Measurements from ENCODE around the gene C1QTNF3.
"Not testable (repeated sequence)": the region's sequence is repeated elsewhere in the genome, so short reads cannot be mapped to it uniquely, and the experiment has no call there.

The C1QTNF3 gene

DNA sequence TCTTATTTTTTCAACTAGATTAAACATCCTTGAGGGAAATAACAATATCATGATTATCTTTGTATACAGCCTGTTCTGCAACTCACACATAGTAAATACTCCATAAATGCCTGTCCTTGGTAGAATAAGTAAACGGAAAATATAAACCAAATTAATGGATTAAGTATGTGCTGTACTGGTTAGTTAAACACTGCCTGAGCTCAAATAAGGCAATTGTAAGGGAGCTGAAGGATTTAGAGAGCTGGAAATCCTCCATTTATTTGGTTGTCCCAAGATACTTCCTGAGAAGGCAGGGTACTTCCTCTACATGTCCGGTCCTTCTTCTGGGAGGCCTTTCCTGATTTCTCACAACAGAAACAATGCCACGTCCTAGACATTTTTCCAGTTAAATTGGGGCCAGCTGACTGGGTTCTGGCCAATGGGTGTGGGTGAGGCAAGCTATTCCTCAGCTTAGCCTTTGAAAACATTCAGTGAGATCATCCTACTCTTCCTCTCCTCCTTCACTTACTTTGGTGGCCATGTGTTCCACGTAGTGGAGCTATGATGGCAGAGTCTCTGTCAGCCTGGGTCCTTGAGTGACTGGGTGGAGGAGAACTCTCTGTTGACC is 8.5 kb upstream of the C1QTNF3 start:
- no peak for DNase-seq (ENCODE audit: low read depth, low spot score)

- no peak for DNase-seq (ENCODE audit: low read depth, low spot score)
Observed at GRCh38 chr5:34047774-34048572, 5.0 kb upstream of the C1QTNF3 start.

- no peak for DNase-seq (ENCODE audit: low read depth, low spot score)
Observed at GRCh38 chr5:34047143-34047542, 4.1 kb upstream of the C1QTNF3 start.

- DNase-seq (ENCODE audit: low read depth, low spot score), result peak; percentile 39
Observed at GRCh38 chr5:34045996-34046395, 3.0 kb upstream of the C1QTNF3 start.

DNA sequence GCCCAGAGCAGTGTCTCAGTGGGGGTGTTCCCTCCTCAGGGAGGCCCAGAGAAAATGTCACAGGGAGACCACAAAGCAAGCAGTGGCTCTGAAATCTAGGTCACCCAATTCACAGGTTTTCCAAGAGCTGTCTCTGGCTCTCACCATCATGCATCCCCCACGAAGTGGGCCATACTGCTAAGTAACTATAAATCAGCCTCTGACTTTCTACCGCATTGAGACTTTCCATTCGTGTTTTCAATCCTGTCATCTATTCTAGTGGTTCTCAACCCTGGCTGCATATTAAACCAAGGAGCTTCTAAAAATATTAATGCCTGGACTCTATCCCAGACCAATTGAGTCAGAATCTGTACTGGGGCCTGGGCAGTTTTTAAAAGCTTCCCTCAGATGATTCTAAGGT is 2.0 kb upstream of the C1QTNF3 start:
- DNase-seq (ENCODE audit: low read depth, low spot score), result no peak

DNA sequence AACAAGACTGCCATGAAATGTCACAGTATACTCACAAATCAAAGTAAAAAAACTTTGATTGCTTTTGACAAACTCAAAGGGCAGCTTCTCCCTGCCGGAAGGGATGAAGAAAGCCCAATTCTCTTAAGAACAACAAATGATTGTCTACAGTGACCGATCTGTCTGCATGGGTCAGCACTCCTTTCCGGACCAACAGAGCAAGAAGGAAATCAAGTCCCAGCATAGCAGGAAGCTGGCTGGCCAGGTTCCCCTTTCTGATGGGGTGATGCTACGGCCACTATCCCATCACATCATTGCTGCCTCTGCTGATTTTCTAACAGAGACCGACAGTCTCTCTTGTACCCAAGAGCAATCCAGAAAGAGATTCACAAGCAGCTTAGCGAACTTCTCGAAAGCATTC is 692 bp downstream of the C1QTNF3 start:
- no peak for DNase-seq (ENCODE audit: low read depth, low spot score)

DNA sequence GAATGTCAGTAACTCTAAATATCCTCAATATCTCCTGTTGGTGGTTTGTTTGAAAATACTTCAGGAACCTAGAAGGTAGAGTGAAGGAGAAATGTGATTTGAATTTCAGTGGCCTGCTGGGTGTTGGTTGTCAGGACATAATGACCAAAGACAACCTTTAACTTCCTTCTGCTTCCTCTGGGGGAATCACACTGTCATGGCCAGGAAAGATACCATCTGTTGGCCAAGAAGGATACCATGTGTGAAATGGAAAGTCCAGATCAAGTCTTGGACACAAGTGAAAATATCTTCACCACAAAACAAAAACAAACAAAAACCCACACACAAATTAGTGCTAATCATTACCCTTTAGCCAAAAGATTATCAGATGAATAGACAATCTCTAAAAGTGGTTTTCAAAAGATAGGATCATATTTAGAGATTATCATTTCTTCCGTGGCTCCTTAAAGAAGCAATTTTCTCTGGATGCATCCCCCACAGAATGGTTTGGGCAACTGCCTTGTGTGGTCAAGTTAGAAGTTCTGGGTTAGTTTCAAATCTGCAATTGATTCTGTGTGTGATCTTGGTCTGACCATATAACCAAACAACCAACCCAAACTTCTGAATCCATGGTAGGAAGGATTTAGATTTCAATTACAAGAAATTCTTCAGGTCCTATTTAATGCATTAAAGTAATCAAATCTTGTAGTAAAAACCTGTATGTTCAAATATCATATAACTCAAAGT is 1.6 kb downstream of the C1QTNF3 start:
- DNase-seq (ENCODE audit: low read depth, low spot score), result no peak

GRCh38 chr5:34040472-34040871 is 2.5 kb downstream of the C1QTNF3 start:
- DNase-seq (ENCODE audit: low read depth, low spot score), result no peak

- no peak for DNase-seq (ENCODE audit: low read depth, low spot score)
Observed at GRCh38 chr5:34039398-34040157, 3.4 kb downstream of the C1QTNF3 start.

GRCh38 chr5:34038838-34039237 is 4.2 kb downstream of the C1QTNF3 start:
- DNase-seq (ENCODE audit: low read depth, low spot score), result no peak

- no peak for DNase-seq (ENCODE audit: low read depth, low spot score)
Observed at GRCh38 chr5:34038390-34038789, 4.6 kb downstream of the C1QTNF3 start.

DNA sequence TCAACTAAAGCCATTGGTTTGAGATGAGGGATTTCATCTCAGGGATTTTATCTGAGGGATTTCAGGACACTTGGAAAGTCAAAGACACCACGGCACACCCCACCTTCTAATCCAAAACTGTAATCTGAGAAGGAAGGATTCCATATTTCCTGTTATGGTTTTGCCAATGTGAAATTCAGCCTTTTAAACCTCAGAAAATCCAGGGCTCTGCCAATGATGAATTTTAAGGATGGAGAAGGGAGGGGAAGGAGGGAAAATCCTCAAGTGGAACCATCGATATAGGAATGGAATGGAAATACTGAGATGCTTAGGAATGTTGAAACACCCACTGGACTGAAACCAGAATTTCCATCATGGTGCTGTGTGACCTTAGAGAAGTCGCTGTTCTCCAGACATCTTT is 5.3 kb downstream of the C1QTNF3 start:
- DNase-seq (ENCODE audit: low read depth, low spot score), result no peak

DNA sequence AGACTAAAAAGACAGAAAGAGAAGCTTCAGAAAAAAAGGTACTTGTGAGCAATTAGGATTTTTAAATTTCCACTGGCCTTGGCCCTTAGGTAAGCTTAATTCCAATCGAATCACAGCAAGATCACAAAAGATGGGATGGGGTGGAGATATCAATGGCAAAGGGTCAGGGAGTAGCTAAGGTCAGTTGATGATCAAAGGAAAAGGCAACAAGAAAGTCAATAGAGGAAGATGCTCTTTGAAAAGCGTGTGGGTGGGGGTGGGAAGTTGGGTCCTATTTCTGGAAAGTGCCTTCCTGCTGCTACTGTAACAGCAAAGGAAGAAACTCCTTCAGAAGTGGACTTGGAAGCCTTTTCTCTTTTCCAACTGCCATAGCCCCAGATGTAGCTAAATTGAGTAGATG is 7.3 kb downstream of the C1QTNF3 start:
- DNase-seq (ENCODE audit: low read depth, low spot score), result no peak

DNA sequence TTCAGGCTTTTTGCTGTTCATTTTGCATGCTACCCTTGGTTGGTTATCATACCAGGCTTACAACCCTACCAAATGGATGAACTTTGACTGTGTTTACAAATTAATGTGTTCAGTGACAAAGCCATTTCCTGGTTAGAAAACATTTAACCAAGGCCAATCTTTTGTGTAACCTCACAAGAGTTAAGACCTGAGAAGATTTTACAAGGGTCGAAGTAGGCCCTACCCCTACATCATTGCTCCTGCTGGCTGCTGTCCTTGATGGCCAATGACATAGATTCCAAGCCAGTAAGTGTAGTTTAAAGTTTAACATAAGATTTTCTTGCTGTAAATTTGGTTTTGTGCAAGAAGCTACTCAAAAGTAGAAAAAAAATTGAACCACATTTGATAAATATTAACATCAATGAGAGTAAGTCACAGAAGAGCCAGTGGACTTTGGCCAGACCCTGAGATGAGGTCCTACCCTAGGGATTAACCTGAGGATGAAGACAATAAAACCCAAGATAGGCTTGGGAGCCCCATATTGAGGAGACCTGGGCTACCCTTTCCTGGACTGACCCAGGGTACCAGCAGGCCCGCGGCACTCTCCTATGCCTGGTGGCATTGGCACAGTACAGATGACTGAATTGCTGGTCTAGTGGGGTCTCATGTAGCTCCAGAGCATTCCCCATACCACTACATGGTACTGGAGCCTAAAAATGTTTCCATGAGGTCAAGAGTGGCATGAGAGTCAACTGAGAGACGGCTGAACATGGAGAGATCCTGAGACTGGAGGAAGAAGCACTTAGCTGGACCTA is 8.3 kb downstream of the C1QTNF3 start:
- no peak for DNase-seq (ENCODE audit: low read depth, low spot score)

- DNase-seq (ENCODE audit: low read depth, low spot score), result no peak
Observed at GRCh38 chr5:34031966-34032365, 11.0 kb downstream of the C1QTNF3 start.

DNA sequence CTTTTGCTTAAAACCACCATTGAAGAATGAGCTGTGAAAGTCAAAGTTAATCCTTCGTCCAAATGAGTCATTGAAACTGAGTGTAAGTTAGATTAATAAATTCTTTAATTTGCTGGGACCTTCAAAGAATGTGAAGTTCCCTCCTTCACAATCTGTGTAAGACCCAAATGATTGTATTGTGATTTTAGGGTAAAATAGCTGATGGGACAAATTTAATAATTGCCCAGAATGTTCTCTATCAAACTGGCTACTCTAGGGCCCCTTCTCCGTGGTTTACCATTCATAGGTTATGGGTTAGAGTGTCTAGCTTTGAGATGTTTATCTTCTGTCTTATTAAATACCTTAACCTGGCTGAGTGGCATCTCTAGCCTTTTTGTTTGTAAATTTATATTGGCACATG is 11.9 kb downstream of the C1QTNF3 start:
- no peak for DNase-seq (ENCODE audit: low read depth, low spot score)

DNA sequence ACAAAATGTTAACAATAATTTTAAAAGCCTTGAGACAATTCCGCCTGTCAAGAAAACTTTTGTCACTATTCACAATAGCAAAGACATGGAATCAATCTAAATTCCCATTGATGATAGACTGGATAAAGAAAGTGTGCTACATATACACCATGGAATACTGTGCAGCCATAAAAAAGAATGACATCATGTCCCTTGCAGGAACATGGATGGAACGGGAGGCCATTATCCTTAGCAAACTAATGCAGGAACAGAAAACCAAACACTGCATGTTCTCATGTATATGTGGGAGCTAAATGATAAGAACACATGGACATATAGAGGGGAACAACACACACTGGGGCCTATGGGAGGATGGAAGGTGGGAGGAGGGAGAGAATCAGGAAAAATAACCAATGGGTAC is 12.4 kb downstream of the C1QTNF3 start:
- DNase-seq (ENCODE audit: low read depth, low spot score), result not testable (repeated sequence)

GRCh38 chr5:34030048-34030447 is 13.0 kb downstream of the C1QTNF3 start:
- no peak for DNase-seq (ENCODE audit: low read depth, low spot score)

DNA sequence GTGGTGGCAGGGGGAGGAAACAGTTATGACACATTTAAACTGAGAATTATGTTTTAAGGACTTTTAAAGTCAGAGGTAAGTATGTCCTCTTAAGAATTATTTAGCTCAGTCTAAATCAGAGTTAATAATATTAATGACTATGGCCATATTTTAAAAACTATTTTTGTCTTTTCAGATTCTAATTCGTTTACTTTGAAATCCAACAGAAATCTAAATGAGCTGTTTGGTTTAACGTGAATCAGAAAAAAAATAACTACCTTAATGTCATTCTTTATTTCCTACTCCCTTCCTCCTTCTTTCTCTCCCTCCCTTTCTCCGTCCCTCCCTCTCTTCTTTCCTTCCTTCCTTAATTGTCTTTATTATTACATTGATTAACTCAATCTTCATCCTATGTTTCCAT is 14.7 kb downstream of the C1QTNF3 start:
- no peak for DNase-seq (ENCODE audit: low read depth, low spot score)

DNA sequence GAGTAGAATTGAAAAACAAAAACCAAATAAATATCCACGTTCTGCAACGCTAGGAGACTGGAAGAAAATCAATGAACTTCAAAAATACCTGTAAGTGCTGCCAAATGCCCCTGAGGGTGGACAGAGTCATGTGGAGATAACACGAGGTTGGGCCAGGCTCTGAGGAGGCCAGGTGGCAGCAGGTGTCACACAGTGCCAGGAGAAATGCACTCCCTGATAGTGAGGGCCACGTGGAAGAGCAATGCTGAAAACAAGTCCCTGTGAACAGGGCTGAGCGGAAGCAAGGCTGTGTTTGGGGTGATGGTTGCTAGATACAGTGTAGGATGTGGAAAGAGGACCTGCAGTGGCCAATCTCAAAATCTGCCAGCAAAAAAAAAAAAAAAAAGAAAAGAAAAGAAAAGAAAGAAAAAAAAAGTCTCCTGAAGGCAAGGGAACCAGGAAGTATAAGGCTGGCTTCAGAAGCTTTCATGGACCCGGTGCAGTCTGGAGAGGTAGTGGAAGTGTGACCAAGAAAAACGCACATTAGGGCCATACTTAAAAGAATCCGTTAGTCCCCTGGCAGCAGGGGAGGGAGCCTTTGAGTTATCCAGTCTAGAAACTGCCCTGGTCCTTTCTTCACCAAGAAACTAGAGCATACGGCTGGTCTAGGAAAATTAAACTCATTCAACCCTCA is 16.8 kb downstream of the C1QTNF3 start:
- DNase-seq (ENCODE audit: low read depth, low spot score), result no peak

All from astrocyte of the hippocampus (primary cell).